HL-60 (cell line): Measurements from ENCODE around the gene MOGAT3.
A peak's percentile ranks its signal among the peaks of the same experiment; 100 is the strongest.

Experiments
- DNase-seq, 2 experiments: peaks; one replicate each; pipeline ENCODE4 v3.0.0-alpha.2; 2010 to 2020; ENCODE audit warnings: low read depth in 1 of 2, low spot score in 1 of 2
- H3K27ac ChIP-seq: fragments of 250-450 bp; sonication (Bioruptor Pico); replicated peaks from 2 replicates; pipeline ENCODE4 v1.5.1; 2020; ENCODE audit warnings: mild to moderate bottlenecking, moderate library complexity
- H3K27me3 ChIP-seq: fragments of 250-450 bp; sonication (Bioruptor Pico); 2 replicates; pipeline ENCODE4 v1.5.1; 2021; ENCODE audit warnings: mild to moderate bottlenecking, moderate library complexity; ENCODE audit not compliant: insufficient read depth, poor library complexity, severe bottlenecking
- H3K4me3 ChIP-seq: replicated peaks from 2 replicates; pipeline ENCODE4 v1.5.1; 2011; ENCODE audit warnings: mild to moderate bottlenecking, control low read depth, low read length; ENCODE audit not compliant: insufficient read depth
- CTCF ChIP-seq: IDR thresholded peaks from one replicate; pipeline ENCODE4 v1.5.1; 2011; ENCODE audit warnings: low read length, control low read depth, inconsistent platforms; ENCODE audit not compliant: insufficient read depth
- GABPA ChIP-seq: IDR thresholded peaks from 2 replicates; pipeline ENCODE4 v1.6.1; 2012; ENCODE audit warnings: low read depth
- POLR2AphosphoS5 ChIP-seq: IDR thresholded peaks from 2 replicates; pipeline ENCODE4 v1.6.1; 2012; ENCODE audit warnings: low read depth
- REST ChIP-seq: IDR thresholded peaks from 2 replicates; pipeline ENCODE4 v1.6.1; 2012; ENCODE audit warnings: low read depth; ENCODE audit not compliant: insufficient replicate concordance
- SPI1 ChIP-seq: IDR thresholded peaks from 2 replicates; pipeline ENCODE4 v1.6.1; 2012; ENCODE audit warnings: low read depth, mild to moderate bottlenecking, borderline replicate concordance

The MOGAT3 gene

GRCh38 chr7:101166909-101167644 is 33.8 kb downstream of the MOGAT3 start:
- peaks cover 69% of the 10 kb centered on the region for H3K27me3 ChIP-seq
- H3K27ac ChIP-seq: no peak overlapping the region
- TF ChIP-seq GABPA: no peak
- no peak for TF ChIP-seq POLR2AphosphoS5
- no peak for TF ChIP-seq SPI1
- no peak for TF ChIP-seq CTCF
- TF ChIP-seq REST: no peak
- no peak for DNase-seq
- no peak overlapping the region for H3K4me3 ChIP-seq

GRCh38 chr7:101166648-101166908 is 34.3 kb downstream of the MOGAT3 start:
- TF ChIP-seq GABPA: no peak
- no peak for TF ChIP-seq POLR2AphosphoS5
- TF ChIP-seq REST: no peak
- no peak for TF ChIP-seq SPI1
- TF ChIP-seq CTCF: no peak

GRCh38 chr7:101165958-101166647 is 34.7 kb downstream of the MOGAT3 start:
- H3K27ac ChIP-seq: no peak overlapping the region
- peaks cover 60% of the 10 kb centered on the region for H3K27me3 ChIP-seq
- TF ChIP-seq GABPA (no peak), POLR2AphosphoS5 (no peak), CTCF (no peak), SPI1 (no peak), REST (no peak)
- peak overlapping the region; percentile 24 for H3K4me3 ChIP-seq
- no peak for DNase-seq

More at GRCh38 chr7:101166648-101166908, 34.3 kb downstream of the MOGAT3 start:
- Histone ChIP-seq H3K27me3 (peaks cover 64% of the 10 kb centered on the region), H3K27ac (no peak overlapping the region), H3K4me3 (no peak overlapping the region)
- no peak for DNase-seq
